HepG2 (cell line): ENCODE data around the gene ORC1. TPM values are rescaled to one million over a fixed set of nuclear protein-coding genes. Genes with fewer than 3 reads are reported as not detected.

Source experiments
- BRCA1 ChIP-seq: sonication (generic); formaldehyde crosslinking; IDR thresholded peaks from 2 replicates; pipeline ENCODE4 v1.4.0; 2020; ENCODE audit warnings: missing genetic modification reagents
- CERS6 ChIP-seq: sonication (generic); formaldehyde crosslinking; IDR thresholded peaks from 2 replicates; pipeline ENCODE4 v1.5.0; 2020; ENCODE audit warnings: missing genetic modification reagents
- ELF3 ChIP-seq: IDR thresholded peaks from 2 replicates; pipeline ENCODE4 v1.6.1; 2016; ENCODE audit warnings: missing genetic modification reagents, missing compliant biosample characterization
- NR2F1 ChIP-seq, 2 experiments: fragments of 450-650 bp in 1 of 2; formaldehyde crosslinking in 1 of 2; IDR thresholded peaks; 2 replicates each; pipeline versions ENCODE4 v1.5.0 to v1.6.1; 2016 to 2020; ENCODE audit warnings: mild to moderate bottlenecking in 1 of 2, missing compliant biosample characterization in 1 of 2, missing genetic modification reagents in 1 of 2, moderate library complexity in 1 of 2
- SMAD1 ChIP-seq: sonication (generic); formaldehyde crosslinking; IDR thresholded peaks from 2 replicates; pipeline ENCODE4 v1.4.0; 2020; ENCODE audit warnings: missing genetic modification reagents, low read depth, mild to moderate bottlenecking, borderline replicate concordance
- THAP8 ChIP-seq: sonication (generic); formaldehyde crosslinking; IDR thresholded peaks from 2 replicates; pipeline ENCODE4 v1.5.1; 2020; ENCODE audit warnings: missing genetic modification reagents, mild to moderate bottlenecking, borderline replicate concordance
- ZFP36 ChIP-seq: fragments of 150-350 bp; IDR thresholded peaks from 2 replicates; pipeline ENCODE4 v1.6.1; 2018; ENCODE audit warnings: borderline replicate concordance, low read length, low read depth; ENCODE audit not compliant: partially characterized antibody
- ZNF33B ChIP-seq: sonication (generic); formaldehyde crosslinking; IDR thresholded peaks from 2 replicates; pipeline ENCODE4 v1.5.1; 2020; ENCODE audit warnings: mild to moderate bottlenecking, missing genetic modification reagents
- ZNF75D ChIP-seq: sonication (generic); formaldehyde crosslinking; IDR thresholded peaks from 2 replicates; pipeline ENCODE4 v1.8.1; 2023; ENCODE audit warnings: missing genetic modification reagents, mild to moderate bottlenecking, borderline replicate concordance
- polyA plus RNA-seq, 8 experiments: library from polyadenylated mRNA; depleted of rRNA in 3 of 8; stranded (reverse) in 7 of 8; unstranded in 1 of 8; fragments of >200 nt; fragmentation: Illumina TruSeq in 4 of 8; extraction: Trizol in 4 of 8; gene quantifications; 2 replicates each; pipeline versions ENCODE4 v1.2.1 to v1.2.3, GENCODE V29; 2011 to 2016; ENCODE audit warnings: low read depth in 4 of 8, missing spikeins in 1 of 8, mixed read lengths in 1 of 8; ENCODE audit not compliant: insufficient read depth in 1 of 8
- total RNA-seq, 5 experiments: library from RNA; depleted of rRNA; stranded (reverse); fragments of >200 nt; fragmentation: Illumina TruSeq; extraction: Trizol; gene quantifications; 2 replicates each; pipeline ENCODE4 v1.2.3, GENCODE V29; 2016; ENCODE audit warnings: low read depth in 1 of 5
- TF ChIP-seq, protein P1 (sequence below): sonication (generic); formaldehyde crosslinking; IDR thresholded peaks from 2 replicates; pipeline ENCODE4 v1.5.0; 2020; ENCODE audit warnings: missing genetic modification reagents

ORC1 gene
- total and polyA plus RNA-seq, 2 of the 13 experiments (the other 11 are each of a cell fraction or from before 2014, with no cell fraction given): 7.0 to 23.5 TPM

DNA sequence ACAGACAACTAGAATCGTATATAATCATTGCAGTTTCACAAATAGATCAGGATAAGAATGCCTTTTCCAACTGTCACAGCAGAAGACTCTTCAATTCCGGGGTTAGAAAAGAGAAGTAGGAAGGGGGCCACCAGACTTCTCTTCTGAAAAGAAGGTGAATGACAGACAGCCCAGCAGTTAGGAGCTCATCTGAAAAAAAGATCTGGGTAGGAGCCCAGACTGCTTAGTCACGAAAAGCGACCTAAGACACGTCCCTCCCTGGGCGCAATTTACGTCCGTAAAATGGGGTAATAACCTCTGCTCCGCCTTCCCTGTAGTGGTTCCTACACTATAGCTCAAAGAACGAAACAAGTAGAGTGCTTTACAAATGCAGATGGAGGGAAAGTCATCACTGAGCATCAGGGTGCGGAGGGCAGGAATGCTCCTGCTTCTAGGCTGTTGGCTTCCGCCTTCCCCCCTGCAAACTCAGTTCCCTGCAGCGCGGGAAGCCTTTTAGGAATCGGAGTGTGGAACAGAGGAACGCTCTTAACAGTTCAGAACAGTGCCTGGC, 582 bp downstream of the ORC1 start (continued):
- 0 out of 2 replicates have a peak, but pooled peaks have one; percentile 4 for TF ChIP-seq ZNF33B
- no peak for TF ChIP-seq THAP8 (CRISPR knock-in tag)
- TF ChIP-seq SMAD1: 0 out of 2 replicates have a peak, but pooled peaks have one; percentile 9
- TF ChIP-seq CERS6 (CRISPR knock-in tag): no peak
- peak; percentile 1; the same call in 1 of the 2 replicates for TF ChIP-seq ELF3 (CRISPR knock-in tag)
- 0 out of 2 replicates have a peak, but pooled peaks have one; percentile 15 for TF ChIP-seq BRCA1 (CRISPR knock-in tag)
- TF ChIP-seq ZFP36: no peak
- no peak for TF ChIP-seq NR2F1 (CRISPR knock-in tag; IDR thresholded peaks at IDR 0.05)
- TF ChIP-seq, protein P1, sequence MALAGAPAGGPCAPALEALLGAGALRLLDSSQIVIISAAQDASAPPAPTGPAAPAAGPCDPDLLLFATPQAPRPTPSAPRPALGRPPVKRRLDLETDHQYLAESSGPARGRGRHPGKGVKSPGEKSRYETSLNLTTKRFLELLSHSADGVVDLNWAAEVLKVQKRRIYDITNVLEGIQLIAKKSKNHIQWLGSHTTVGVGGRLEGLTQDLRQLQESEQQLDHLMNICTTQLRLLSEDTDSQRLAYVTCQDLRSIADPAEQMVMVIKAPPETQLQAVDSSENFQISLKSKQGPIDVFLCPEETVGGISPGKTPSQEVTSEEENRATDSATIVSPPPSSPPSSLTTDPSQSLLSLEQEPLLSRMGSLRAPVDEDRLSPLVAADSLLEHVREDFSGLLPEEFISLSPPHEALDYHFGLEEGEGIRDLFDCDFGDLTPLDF (CRISPR knock-in tag): no peak
- TF ChIP-seq ZNF75D: no peak
